Activated naive CD8-positive, alpha-beta T cell treated with anti-CD3 and anti-CD28 coated beads for 36 hours (primary cell): Measurements from ENCODE around the gene HDAC4. TPM values are rescaled to one million over a fixed set of nuclear protein-coding genes. Genes with fewer than 3 reads are reported as not detected.
A peak's percentile ranks its signal among the peaks of the same experiment; 100 is the strongest.

Source experiments
- DNase-seq: peaks from one replicate; pipeline ENCODE4 v3.0.0; 2021
- H3K27ac Mint-ChIP-seq: one replicate; pipeline ENCODE4 v1.8.0; 2022; ENCODE audit warnings: mild to moderate bottlenecking, moderate library complexity, mixed read lengths
- H3K27me3 Mint-ChIP-seq: one replicate; pipeline ENCODE4 v1.8.0; 2022; ENCODE audit warnings: mild to moderate bottlenecking, mixed read lengths
- H3K36me3 Mint-ChIP-seq: one replicate; pipeline ENCODE4 v1.8.0; 2021; ENCODE audit warnings: mild to moderate bottlenecking, mixed read lengths
- H3K4me1 Mint-ChIP-seq: one replicate; pipeline ENCODE4 v1.8.0; 2021; ENCODE audit warnings: mixed read lengths
- H3K4me3 Mint-ChIP-seq: one replicate; pipeline ENCODE4 v1.8.0; 2022; ENCODE audit warnings: mild to moderate bottlenecking, moderate library complexity, mixed read lengths
- H3K9me3 Mint-ChIP-seq: one replicate; pipeline ENCODE4 v1.8.0; 2022; ENCODE audit warnings: mixed read lengths
- total RNA-seq, 2 experiments: library from RNA; stranded (reverse); gene quantifications; one replicate each; pipeline ENCODE4 v1.2.3, GENCODE V29; 2021

HDAC4 gene
- total RNA-seq, 2 experiments from 2014 or later = 19.1 to 20.2 TPM

DNA sequence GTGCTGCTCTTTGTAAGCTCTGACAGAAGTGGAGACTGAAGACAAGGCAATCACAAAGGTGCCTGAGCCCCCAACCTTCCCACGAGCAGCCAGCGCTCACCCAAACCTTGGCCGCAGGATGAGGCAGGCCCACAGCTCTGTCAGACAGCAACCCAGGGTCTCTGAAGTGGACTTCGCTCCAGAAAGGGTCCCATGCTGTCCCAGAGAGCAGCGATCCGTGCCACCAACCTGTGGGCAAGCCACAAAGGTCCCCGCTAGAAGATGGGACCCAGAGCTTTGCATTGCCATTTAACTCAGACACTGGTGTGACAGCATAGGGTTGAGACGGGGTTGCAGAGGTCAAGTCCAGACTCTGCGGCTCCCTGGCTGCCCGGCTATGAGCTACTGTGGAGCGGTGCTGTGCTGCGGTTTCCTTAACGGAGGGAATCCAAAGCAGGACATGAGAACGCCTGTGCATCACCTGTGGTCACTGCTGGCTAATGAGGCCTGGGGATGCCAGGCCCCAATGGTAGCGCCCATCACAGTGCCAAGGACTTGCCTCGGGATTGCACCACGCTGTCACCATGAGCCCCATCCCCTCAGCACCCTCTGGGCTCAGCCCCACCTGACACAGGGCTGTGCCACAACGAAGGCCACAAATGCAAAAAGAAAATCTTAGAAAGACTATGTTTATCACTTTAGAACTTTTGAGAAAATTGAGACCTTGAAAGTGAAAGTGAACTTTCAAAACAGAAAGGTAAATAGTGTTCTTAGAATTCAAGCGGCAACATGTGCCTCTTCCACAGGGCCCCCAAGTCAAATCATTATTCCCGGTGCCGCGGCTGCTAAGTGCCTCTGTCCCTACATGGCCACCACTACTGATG is 103.4 kb downstream of the HDAC4 start:
- Mint-ChIP-seq H3K9me3 (no peaks in the 10 kb centered on the region), H3K36me3 (peaks cover 4% of the 10 kb centered on the region), H3K27ac (peak overlapping the region; percentile 84), H3K4me1 (peaks cover 64% of the 10 kb centered on the region), H3K27me3 (no peaks in the 10 kb centered on the region), H3K4me3 (peak overlapping the region; percentile 73)
- DNase-seq = no peak

GRCh38 chr2:239296020-239296932 is 104.5 kb downstream of the HDAC4 start:
- H3K4me1 Mint-ChIP-seq = peaks cover 53% of the 10 kb centered on the region
- DNase-seq = no peak

GRCh38 chr2:239295377-239296019 is 105.3 kb downstream of the HDAC4 start:
- DNase-seq = no peak
- peaks cover 4% of the 10 kb centered on the region for H3K36me3 Mint-ChIP-seq
- no peaks in the 10 kb centered on the region for H3K9me3 Mint-ChIP-seq
- H3K4me3 Mint-ChIP-seq = peak overlapping the region; percentile 35
- H3K4me1 Mint-ChIP-seq = peaks cover 56% of the 10 kb centered on the region
- H3K27me3 Mint-ChIP-seq = no peaks in the 10 kb centered on the region
- H3K27ac Mint-ChIP-seq = peak overlapping the region; percentile 5

More at GRCh38 chr2:239296020-239296932, 104.5 kb downstream of the HDAC4 start:
- Mint-ChIP-seq H3K9me3 (no peaks in the 10 kb centered on the region), H3K27me3 (no peaks in the 10 kb centered on the region), H3K36me3 (peaks cover 4% of the 10 kb centered on the region), H3K27ac (peak overlapping the region; percentile 25), H3K4me3 (peak overlapping the region; percentile 35)

DNA sequence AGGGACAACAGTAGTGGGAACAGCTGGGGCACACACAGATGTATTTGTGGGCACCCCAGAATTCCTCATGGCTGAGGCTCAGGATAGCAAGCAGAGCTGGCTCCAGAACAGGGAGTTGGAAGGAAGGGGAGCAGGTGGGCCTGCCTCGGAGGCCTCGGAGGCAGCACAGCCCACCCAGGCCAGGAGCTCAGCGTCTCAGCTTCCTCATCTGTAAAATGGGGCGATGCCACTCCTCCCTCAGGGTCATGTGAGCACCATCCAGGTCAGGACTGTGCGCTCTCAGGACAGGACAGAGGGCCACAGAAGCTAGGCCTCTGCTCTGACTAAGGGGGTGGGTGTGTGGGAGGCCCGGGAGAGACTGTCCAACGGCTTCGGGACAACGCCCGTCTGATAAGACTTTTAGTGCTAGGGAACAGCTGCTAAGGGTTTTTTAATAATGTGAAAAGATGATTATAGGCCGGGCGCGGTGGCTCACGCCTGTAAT is 106.2 kb downstream of the HDAC4 start:
- Mint-ChIP-seq H3K27ac (peak overlapping the region; percentile 76), H3K36me3 (peaks cover 6% of the 10 kb centered on the region)
- DNase-seq = no peak

DNA sequence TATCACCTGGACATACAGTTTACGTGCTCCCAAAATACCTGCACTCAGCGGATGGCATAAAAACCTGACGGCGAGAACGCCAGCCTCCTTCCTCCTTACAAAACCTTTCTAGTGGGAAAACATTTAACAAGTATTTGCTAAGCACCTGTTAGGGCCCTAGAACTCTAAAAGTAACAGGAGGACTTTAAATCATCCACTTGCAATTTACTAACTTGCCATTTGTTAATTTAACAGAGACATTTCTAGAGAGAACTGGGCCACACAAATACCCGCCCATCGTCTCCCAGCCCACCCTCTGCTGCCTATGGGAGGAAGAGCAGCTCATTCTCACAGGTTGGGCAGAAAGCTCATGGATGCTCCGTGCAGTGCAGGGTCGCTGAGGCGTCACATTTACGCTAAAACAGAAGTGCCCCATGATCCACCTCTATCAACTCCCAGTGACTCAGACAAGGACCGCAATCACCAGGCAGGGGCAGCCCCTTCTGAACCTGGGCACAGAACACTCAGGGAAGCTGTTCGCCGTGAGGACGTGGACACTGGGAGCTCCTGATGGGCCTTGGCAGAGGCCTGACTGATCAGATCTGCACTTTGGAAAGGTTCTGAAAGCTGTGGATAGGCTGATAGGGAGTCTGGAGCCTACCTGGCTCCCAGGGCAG is 106.9 kb downstream of the HDAC4 start:
- peak overlapping the region; percentile 76 for H3K27ac Mint-ChIP-seq
- no peaks in the 10 kb centered on the region for H3K9me3 Mint-ChIP-seq
- peaks cover 65% of the 10 kb centered on the region for H3K4me1 Mint-ChIP-seq
- no peaks in the 10 kb centered on the region for H3K27me3 Mint-ChIP-seq
- H3K36me3 Mint-ChIP-seq = peaks cover 6% of the 10 kb centered on the region
- peak; percentile 73 for DNase-seq
- peak overlapping the region; percentile 66 for H3K4me3 Mint-ChIP-seq

More for the DNA sequence above, 106.2 kb downstream of the HDAC4 start:
- H3K4me1 Mint-ChIP-seq = peaks cover 63% of the 10 kb centered on the region
- H3K27me3 Mint-ChIP-seq = no peaks in the 10 kb centered on the region
- peak overlapping the region; percentile 66 for H3K4me3 Mint-ChIP-seq
- no peaks in the 10 kb centered on the region for H3K9me3 Mint-ChIP-seq

- Mint-ChIP-seq H3K4me3 (no peak overlapping the region), H3K36me3 (peaks cover 6% of the 10 kb centered on the region), H3K9me3 (no peaks in the 10 kb centered on the region), H3K27ac (no peak overlapping the region), H3K27me3 (no peaks in the 10 kb centered on the region), H3K4me1 (peaks cover 65% of the 10 kb centered on the region)
- DNase-seq = no peak
Observed at GRCh38 chr2:239292959-239293774, 107.7 kb downstream of the HDAC4 start.

DNA sequence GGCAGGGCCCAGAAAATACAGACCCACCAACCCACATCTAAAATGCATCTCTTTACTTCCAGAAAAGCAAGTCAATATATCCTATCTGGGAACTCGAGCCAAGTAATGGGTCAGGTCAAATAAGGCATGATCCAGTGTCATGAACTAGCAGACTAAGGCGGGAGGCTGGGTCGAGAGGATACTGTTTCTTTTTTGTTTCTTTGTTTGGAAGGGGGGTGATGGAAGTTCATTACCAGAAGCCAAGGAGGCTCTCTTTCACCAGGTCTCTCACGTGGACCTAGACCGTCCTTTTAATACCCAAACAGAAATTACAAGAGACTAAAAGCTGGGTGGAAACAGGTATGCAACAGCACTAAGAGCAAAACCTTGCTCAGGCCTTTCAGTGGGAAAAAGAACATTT is 108.3 kb downstream of the HDAC4 start:
- no peak for DNase-seq
- H3K27ac Mint-ChIP-seq = no peak overlapping the region
- no peak overlapping the region for H3K4me3 Mint-ChIP-seq
- H3K4me1 Mint-ChIP-seq = peaks cover 64% of the 10 kb centered on the region
- H3K36me3 Mint-ChIP-seq = peaks cover 6% of the 10 kb centered on the region
- no peaks in the 10 kb centered on the region for H3K27me3 Mint-ChIP-seq
- no peaks in the 10 kb centered on the region for H3K9me3 Mint-ChIP-seq

DNA sequence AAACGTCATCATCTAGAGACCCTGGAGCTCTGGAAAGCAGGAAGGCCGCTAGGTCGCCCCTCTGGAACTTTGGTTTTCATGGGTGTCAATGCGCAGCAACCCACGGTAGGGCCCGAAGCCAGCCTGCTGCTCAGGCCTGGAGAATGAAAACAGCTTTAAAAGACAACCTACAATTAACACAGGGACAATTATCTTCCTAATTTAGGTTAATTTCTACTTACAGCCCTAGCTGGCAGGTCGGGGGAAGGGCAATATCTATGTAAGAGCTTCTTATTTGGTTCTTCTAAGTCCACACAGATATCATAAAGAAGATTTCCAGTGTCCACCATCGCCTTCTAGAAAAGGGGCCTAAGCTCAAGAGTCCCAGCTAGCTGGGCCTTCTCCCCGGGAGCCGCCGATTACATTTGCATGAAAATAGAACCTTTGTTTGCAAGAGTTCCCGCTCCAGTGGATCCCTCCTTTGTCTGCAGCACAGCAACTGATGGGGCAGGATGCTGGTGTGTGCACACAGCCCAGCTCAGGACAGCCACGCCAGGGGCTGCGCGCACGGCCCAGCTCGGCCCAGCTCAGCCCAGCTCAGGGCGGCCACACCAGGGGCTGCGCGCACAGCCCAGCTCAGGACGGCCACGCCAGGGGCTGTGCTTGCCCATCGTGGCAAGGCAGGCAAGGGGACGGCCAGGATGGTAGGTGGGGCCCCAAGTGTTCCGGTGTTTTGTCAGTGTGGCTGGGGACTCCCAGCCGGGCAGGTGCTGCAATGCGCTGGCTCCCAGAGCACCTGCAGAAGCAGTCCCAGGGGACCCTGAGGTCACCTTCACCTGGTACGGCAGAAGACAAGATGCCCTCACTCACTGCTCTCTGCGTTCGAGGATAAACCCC is 109.1 kb downstream of the HDAC4 start:
- peaks cover 7% of the 10 kb centered on the region for H3K36me3 Mint-ChIP-seq
- no peak overlapping the region for H3K27ac Mint-ChIP-seq
- DNase-seq = no peak
- H3K4me3 Mint-ChIP-seq = no peak overlapping the region
- peaks cover 4% of the 10 kb centered on the region for H3K27me3 Mint-ChIP-seq
- H3K4me1 Mint-ChIP-seq = peaks cover 66% of the 10 kb centered on the region
- no peaks in the 10 kb centered on the region for H3K9me3 Mint-ChIP-seq

DNA sequence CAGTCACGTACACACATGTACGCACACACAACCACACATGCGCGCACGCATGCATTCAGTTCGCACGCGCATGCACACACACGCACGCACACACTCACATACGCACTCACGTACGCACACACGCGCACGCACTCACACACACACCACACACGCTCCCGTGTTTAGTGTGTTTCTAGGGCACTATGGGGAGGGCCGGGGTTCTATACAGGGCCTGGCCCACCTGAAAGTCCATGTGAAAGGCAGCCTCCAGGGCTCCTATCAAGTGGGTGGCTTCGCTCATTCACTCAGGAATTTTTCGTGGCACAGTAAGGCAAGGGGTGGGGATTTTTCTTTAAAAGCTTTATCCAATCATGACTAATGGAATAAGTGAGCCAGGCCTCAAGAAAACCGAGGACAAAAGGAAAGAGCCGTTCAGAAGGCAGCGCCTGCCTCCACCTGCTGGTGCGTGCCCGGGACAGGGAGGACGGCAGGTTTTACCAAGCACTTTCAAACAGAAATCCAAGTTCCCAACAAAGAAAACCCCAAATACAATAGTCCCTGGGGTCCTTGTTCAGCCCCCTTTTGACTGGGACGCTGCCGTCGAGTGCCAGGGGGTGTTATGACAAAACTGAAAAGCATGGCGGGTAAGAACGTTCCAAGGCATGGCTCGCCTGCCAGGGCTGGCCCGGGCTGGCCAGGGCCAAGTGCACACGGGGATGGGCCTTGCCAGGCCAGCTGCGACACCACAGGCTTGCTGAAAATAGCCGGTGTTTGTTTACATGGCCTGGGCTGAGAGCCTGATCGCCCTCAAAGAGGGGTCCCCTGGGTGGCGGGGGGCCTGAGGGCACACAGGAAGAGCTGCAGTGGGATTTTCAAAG is 110.0 kb downstream of the HDAC4 start:
- peaks cover 11% of the 10 kb centered on the region for H3K36me3 Mint-ChIP-seq
- H3K9me3 Mint-ChIP-seq = no peaks in the 10 kb centered on the region
- no peak overlapping the region for H3K27ac Mint-ChIP-seq
- H3K4me1 Mint-ChIP-seq = peaks cover 65% of the 10 kb centered on the region
- no peak for DNase-seq
- H3K27me3 Mint-ChIP-seq = peaks cover 4% of the 10 kb centered on the region
- no peak overlapping the region for H3K4me3 Mint-ChIP-seq

DNA sequence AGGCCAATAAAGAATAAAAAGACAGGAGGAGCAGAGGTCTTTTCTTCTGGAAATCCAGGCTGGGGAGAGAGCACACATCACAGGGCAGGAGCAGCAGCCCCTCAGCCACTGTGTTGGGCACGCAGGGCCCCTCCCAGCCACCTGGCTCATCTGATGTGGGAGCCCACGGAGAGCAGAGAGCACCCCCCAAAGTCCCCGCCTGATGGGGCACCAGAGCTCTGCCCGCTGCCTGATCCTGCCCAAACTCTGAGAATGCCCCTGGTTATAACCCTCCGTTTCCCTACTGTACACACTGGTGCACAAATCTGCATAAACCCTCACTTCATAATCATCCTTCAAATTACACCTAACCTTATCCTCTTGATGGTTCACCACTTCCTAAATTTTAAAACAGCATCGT is 111.3 kb downstream of the HDAC4 start:
- Mint-ChIP-seq H3K4me3 (peak overlapping the region; percentile 54), H3K36me3 (peaks cover 11% of the 10 kb centered on the region), H3K4me1 (peaks cover 68% of the 10 kb centered on the region), H3K27me3 (peaks cover 4% of the 10 kb centered on the region), H3K27ac (peak overlapping the region; percentile 90), H3K9me3 (no peaks in the 10 kb centered on the region)
- DNase-seq = peak; percentile 52

DNA sequence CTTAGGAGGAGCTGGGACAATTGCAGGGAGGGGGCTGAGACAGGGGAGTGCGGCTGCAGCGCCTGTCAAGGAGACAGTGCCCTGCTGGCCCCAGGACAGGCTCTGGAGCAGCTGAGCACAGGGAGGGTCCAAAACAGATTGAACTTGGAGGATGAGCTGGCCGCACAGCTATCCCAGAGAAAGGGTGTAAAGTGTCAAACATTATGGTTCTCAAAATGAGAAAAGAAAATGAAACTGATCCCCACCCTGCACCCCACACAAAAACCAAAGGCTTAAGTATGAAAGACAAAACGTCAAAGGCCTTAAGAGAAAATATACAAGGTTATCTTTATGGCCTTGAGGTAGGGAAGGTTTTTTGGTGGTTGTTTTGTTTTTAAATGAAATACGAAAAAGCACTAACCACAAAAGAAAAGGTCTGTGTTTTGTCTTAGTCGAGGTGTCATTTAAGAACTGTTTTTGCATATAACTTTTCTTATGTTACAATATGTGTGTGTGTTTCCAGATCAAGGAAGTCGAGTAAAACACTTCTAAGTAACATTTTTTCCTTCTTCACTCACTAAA is 111.8 kb downstream of the HDAC4 start:
- Mint-ChIP-seq H3K9me3 (no peaks in the 10 kb centered on the region), H3K27me3 (peaks cover 4% of the 10 kb centered on the region), H3K27ac (peak overlapping the region; percentile 90), H3K4me1 (peaks cover 65% of the 10 kb centered on the region), H3K36me3 (peaks cover 7% of the 10 kb centered on the region), H3K4me3 (peak overlapping the region; percentile 54)
- DNase-seq = peak; percentile 53

GRCh38 chr2:239288237-239288636 is 112.6 kb downstream of the HDAC4 start:
- no peaks in the 10 kb centered on the region for H3K9me3 Mint-ChIP-seq
- H3K27ac Mint-ChIP-seq = no peak overlapping the region
- no peak for DNase-seq
- H3K4me3 Mint-ChIP-seq = no peak overlapping the region
- H3K36me3 Mint-ChIP-seq = peaks cover 9% of the 10 kb centered on the region
- H3K4me1 Mint-ChIP-seq = peaks cover 59% of the 10 kb centered on the region
- H3K27me3 Mint-ChIP-seq = peaks cover 4% of the 10 kb centered on the region
